ENCODE data around the gene PGAP6.

The PGAP6 gene, protein sequence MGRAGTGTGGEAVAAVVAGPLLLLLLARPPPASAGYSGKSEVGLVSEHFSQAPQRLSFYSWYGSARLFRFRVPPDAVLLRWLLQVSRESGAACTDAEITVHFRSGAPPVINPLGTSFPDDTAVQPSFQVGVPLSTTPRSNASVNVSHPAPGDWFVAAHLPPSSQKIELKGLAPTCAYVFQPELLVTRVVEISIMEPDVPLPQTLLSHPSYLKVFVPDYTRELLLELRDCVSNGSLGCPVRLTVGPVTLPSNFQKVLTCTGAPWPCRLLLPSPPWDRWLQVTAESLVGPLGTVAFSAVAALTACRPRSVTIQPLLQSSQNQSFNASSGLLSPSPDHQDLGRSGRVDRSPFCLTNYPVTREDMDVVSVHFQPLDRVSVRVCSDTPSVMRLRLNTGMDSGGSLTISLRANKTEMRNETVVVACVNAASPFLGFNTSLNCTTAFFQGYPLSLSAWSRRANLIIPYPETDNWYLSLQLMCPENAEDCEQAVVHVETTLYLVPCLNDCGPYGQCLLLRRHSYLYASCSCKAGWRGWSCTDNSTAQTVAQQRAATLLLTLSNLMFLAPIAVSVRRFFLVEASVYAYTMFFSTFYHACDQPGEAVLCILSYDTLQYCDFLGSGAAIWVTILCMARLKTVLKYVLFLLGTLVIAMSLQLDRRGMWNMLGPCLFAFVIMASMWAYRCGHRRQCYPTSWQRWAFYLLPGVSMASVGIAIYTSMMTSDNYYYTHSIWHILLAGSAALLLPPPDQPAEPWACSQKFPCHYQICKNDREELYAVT

DNA sequence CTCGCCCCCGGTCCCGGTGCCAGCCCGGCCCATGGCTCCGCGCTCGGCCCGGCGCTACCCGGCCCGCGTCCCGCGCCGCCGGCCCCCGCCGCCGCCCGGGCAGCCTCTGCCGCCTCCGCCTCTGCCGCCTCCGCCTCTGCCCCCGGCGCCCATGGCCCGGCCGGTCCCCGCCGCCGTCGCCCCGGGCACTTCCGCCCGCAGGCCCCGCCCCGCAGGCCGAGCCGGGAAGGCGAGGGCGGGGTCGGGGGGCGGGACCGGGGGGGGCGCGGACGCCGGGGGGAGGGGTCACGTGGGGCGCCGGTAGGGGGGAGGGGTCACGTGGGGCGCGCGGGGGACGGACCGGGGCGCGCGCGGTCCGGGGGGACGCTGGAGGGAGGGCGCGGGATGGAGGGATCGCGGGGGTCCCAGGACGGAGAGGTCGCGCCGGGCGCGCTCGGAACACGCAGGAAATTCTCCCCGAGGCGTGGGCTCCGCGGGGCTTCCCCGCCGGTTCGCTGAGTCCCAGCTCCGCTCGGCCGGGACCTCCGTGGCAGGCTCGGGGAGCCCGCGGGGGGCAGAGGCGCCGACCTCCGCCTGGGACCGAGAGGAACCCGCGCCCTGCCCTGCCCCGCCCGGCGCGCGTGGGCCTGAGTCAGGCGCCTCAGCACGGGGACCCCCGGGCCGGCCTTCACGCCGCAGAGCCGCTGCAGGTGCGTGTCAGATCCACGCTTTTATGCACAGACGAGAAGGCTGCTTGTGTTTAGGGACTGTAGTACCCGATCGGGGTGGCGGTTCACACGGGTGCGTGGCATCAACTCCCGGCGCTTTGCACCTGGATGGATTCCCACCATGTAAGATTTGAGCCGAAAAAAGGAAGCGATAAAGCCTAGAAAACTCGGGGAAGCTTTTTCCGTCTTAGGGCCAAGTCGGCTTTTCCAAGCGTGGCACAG is at the start of gene PGAP6:
PGAP6 (minus strand) TSS at position 190 of the 929 bp plus-strand sequence; CDS start at position 33, 157 bp downstream.
- TF ChIP-seq, protein P1, sequence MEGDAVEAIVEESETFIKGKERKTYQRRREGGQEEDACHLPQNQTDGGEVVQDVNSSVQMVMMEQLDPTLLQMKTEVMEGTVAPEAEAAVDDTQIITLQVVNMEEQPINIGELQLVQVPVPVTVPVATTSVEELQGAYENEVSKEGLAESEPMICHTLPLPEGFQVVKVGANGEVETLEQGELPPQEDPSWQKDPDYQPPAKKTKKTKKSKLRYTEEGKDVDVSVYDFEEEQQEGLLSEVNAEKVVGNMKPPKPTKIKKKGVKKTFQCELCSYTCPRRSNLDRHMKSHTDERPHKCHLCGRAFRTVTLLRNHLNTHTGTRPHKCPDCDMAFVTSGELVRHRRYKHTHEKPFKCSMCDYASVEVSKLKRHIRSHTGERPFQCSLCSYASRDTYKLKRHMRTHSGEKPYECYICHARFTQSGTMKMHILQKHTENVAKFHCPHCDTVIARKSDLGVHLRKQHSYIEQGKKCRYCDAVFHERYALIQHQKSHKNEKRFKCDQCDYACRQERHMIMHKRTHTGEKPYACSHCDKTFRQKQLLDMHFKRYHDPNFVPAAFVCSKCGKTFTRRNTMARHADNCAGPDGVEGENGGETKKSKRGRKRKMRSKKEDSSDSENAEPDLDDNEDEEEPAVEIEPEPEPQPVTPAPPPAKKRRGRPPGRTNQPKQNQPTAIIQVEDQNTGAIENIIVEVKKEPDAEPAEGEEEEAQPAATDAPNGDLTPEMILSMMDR (IDR thresholded peaks at IDR 0.05; ENCODE audit: extremely low read depth, missing control alignments) = no peak
- DNase-seq (ENCODE audit: low spot score) = peak; percentile 99

DNA sequence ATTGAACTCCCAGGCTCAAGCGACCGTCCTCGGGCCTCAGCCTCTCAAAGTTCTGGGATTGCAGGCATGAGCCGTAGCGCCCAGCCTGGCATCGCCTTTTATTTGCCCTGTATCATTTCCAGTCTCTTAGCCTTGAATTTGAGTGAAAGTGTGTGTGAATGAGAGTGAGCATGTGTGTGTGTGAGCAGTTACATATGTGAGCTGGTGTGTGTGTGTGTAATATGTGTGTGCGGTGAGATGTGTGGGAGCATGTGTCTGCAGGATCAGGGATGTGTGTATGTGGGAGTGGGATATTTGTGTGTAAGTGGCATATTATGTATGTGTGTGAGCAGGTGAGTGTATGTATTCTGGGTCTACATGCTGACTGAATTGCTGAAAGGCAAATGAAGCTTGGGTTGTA is 49.1 kb upstream of the PGAP6 start:
- TF ChIP-seq, protein P1 (IDR thresholded peaks at IDR 0.05; ENCODE audit: extremely low read depth, missing control alignments) = no peak
- no peak for DNase-seq (ENCODE audit: low spot score)

DNA sequence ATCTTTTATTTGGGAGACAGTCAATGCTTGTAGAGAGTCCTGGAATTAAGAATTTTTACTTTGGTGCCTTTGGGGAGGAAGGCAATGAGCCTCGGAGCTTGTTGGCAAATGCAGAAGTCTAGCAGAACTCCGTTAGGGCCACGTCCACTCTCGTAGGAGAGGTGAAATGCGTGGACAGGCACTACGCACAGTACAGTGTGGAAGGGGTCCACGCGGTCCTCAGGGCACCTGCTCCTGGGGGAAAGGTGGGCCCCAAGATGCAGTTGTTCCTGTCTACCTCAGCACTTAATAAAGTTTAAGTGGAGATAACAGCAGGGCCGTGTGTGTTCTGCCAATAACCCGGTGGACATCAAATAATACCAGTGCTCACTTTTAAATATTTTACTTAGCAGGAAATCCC is 45.5 kb upstream of the PGAP6 start:
- no peak for DNase-seq (ENCODE audit: low spot score)
- TF ChIP-seq, protein P1 (IDR thresholded peaks at IDR 0.05; ENCODE audit: extremely low read depth, missing control alignments) = no peak

DNA sequence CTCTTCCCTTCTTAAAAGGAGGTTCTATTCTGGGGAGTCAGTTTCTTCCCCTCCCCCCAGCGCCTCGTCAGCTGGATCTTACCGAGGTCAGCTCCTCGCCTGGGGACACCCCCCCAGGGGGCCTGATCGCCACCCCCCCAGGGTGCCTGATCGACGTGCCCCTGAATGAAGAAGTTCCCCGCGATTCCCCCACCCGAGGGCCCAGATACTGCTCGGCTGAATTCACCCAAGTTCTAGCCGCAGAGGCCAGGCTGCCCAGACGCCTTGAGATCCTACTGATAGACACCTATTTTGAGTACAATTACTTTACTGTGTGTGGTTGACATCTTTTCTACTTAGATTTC is 45.1 kb upstream of the PGAP6 start:
- TF ChIP-seq, protein P1 (IDR thresholded peaks at IDR 0.05; ENCODE audit: extremely low read depth, missing control alignments) = no peak
- no peak for DNase-seq (ENCODE audit: low spot score)

DNA sequence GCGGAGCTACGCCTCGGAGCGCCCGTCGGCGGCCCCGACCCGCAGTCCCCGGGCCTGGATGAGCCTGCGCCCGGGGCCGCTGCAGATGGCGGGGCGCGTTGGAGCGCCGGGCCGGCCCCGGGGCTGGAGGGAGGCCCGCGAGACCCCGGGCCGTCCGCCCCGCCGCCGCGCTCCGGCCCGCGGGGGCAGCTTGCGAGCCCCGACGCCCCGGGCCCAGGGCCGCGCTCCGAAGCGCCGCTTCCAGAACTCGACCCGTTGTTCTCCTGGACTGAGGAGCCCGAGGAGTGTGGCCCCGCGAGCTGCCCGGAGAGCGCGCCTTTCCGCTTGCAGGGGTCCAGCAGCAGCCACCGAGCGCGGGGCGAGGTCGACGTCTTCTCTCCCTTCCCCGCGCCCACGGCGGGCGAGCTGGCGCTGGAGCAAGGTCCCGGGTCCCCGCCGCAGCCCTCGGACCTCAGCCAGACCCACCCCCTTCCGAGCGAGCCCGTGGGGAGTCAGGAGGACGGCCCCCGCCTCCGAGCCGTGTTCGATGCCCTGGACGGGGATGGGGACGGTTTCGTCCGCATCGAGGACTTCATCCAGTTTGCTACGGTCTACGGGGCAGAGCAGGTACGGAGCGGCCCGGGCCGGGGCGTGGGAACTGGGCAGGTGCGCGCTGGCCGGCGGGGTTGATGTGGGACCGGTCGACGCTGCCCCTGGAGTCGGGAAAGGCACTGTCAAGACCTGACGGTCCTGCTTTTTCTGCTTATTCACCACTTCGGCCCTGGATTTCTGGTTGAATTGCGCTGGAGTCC is 44.5 kb upstream of the PGAP6 start:
- peak; percentile 54 for DNase-seq (ENCODE audit: low spot score)
- TF ChIP-seq, protein P1 (IDR thresholded peaks at IDR 0.05; ENCODE audit: extremely low read depth, missing control alignments) = no peak

DNA sequence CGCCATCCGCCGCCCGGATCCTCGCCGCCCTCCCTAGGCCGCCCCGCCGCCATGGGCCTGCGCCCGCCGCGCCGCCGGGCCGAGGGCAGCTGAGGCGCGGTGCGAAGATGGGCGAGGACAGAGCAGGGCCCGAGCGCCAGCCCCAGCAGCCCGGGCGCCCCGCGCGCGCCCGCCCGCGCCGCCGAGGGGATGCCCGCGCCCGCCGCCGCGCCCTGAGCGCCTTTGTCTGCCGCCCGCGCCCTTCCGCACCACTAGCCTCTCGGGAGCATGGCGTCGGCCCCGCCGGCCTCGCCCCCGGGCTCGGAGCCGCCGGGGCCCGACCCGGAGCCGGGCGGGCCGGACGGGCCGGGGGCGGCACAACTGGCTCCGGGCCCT is 43.9 kb upstream of the PGAP6 start:
- TF ChIP-seq, protein P1 (IDR thresholded peaks at IDR 0.05; ENCODE audit: extremely low read depth, missing control alignments) = no peak
- no peak for DNase-seq (ENCODE audit: low spot score)

Data from GM20000 (cell line).